OCI-LY3 (cell line): ENCODE results near the gene SESN3.

Experiments used
- H2AFZ ChIP-seq: fragments of 200-600, 300-600 bp; shearing (Covaris generic); 2 replicates; pipeline ENCODE4 v1.6.0; 2014; ENCODE audit warnings: antibody characterized with exemption, low read depth, low read length
- H3K27ac ChIP-seq: fragments of 200-600, 300-600 bp; sonication (generic); 2 replicates; pipeline ENCODE4 v1.5.1; 2014; ENCODE audit warnings: mild to moderate bottlenecking, low read length, moderate library complexity, mixed read lengths
- H3K27me3 ChIP-seq: fragments of 200-600, 300-600 bp; sonication (generic); 2 replicates; pipeline ENCODE4 v1.6.1; 2014; ENCODE audit warnings: low read depth, low read length, mixed read lengths
- H3K36me3 ChIP-seq: fragments of 200-600, 300-600 bp; sonication (generic); replicated peaks from 2 replicates; pipeline ENCODE3; 2014; ENCODE audit warnings: low read depth, low read length, mixed read lengths
- H3K4me1 ChIP-seq: fragments of 300-600, 200-600 bp; sonication (generic); 2 replicates; pipeline ENCODE4 v1.6.1; 2014; ENCODE audit warnings: low read length, mixed read lengths
- H3K4me2 ChIP-seq: fragments of 200-600, 300-600 bp; sonication (generic); 2 replicates; pipeline ENCODE4 v1.6.1; 2014; ENCODE audit warnings: low read length, mixed read lengths
- H3K4me3 ChIP-seq: fragments of 300-600, 200-600 bp; sonication (generic); 2 replicates; pipeline ENCODE4 v1.5.1; 2014; ENCODE audit warnings: antibody characterized with exemption, mild to moderate bottlenecking, low read length, moderate library complexity
- H3K79me2 ChIP-seq: fragments of 300-600, 200-600 bp; shearing (Covaris generic); 2 replicates; pipeline ENCODE4 v1.6.1; 2014; ENCODE audit warnings: mild to moderate bottlenecking, low read length, mixed read lengths
- H3K9ac ChIP-seq: fragments of 300-600, 200-600 bp; shearing (Covaris generic); 2 replicates; pipeline ENCODE4 v1.6.0; 2014; ENCODE audit warnings: mild to moderate bottlenecking, low read length, moderate library complexity
- H3K9me3 ChIP-seq: fragments of 200-600, 300-600 bp; shearing (Covaris generic); 2 replicates; pipeline ENCODE4 v1.6.1; 2014; ENCODE audit warnings: low read length, mixed read lengths; ENCODE audit not compliant: insufficient read depth
- H4K20me1 ChIP-seq: fragments of 200-600, 300-600 bp; sonication (generic); 2 replicates; pipeline ENCODE4 v1.6.1; 2016; ENCODE audit warnings: low read length, mixed read lengths; ENCODE audit not compliant: insufficient read depth
- EZH2phosphoT487 ChIP-seq: fragments of 200-600 bp; shearing (Covaris generic); IDR thresholded peaks from 2 replicates; pipeline ENCODE4 v1.6.1; 2018; ENCODE audit warnings: antibody characterized with exemption, mixed run types, low read depth
- TF ChIP-seq, protein P1 (sequence below): fragments of 200-600, 300-600 bp; sonication (generic); IDR thresholded peaks from 2 replicates; pipeline ENCODE4 v1.5.1; 2014; ENCODE audit warnings: antibody characterized with exemption, low read length, low read depth

The SESN3 gene

GRCh38 chr11:95187723-95188122 lies 43.3 kb downstream of the SESN3 start:
- Histone ChIP-seq H3K9ac (no peak overlapping the region), H4K20me1 (no peaks in the 10 kb centered on the region), H3K27me3 (no peaks in the 10 kb centered on the region), H3K4me2 (no peak overlapping the region), H3K9me3 (no peaks in the 10 kb centered on the region), H3K27ac (no peak overlapping the region), H3K4me3 (no peak overlapping the region), H3K36me3 (peaks cover 4% of the 10 kb centered on the region), H3K79me2 (no peaks in the 10 kb centered on the region), H3K4me1 (peaks cover 5% of the 10 kb centered on the region; the same call in 1 of the 2 replicates), H2AFZ (no peak overlapping the region)
- TF ChIP-seq, protein P1, sequence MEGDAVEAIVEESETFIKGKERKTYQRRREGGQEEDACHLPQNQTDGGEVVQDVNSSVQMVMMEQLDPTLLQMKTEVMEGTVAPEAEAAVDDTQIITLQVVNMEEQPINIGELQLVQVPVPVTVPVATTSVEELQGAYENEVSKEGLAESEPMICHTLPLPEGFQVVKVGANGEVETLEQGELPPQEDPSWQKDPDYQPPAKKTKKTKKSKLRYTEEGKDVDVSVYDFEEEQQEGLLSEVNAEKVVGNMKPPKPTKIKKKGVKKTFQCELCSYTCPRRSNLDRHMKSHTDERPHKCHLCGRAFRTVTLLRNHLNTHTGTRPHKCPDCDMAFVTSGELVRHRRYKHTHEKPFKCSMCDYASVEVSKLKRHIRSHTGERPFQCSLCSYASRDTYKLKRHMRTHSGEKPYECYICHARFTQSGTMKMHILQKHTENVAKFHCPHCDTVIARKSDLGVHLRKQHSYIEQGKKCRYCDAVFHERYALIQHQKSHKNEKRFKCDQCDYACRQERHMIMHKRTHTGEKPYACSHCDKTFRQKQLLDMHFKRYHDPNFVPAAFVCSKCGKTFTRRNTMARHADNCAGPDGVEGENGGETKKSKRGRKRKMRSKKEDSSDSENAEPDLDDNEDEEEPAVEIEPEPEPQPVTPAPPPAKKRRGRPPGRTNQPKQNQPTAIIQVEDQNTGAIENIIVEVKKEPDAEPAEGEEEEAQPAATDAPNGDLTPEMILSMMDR = no peak
- TF ChIP-seq EZH2phosphoT487 = no peak

- TF ChIP-seq, protein P1 = no peak
- no peak for TF ChIP-seq EZH2phosphoT487
- Histone ChIP-seq H3K4me2 (no peak overlapping the region), H3K4me3 (no peak overlapping the region), H3K36me3 (peaks cover 4% of the 10 kb centered on the region), H3K9ac (no peak overlapping the region), H4K20me1 (no peaks in the 10 kb centered on the region), H3K9me3 (no peaks in the 10 kb centered on the region), H3K27me3 (no peaks in the 10 kb centered on the region), H3K4me1 (peaks cover 5% of the 10 kb centered on the region; the same call in 1 of the 2 replicates), H3K79me2 (no peaks in the 10 kb centered on the region), H2AFZ (no peak overlapping the region), H3K27ac (no peak overlapping the region)
Measured at GRCh38 chr11:95182397-95182796, 48.6 kb downstream of the SESN3 start.

- no peaks in the 10 kb centered on the region for H3K36me3 ChIP-seq
- H3K27ac ChIP-seq = no peak overlapping the region
- no peak overlapping the region for H3K4me3 ChIP-seq
- H4K20me1 ChIP-seq = no peaks in the 10 kb centered on the region
- H3K9me3 ChIP-seq = no peaks in the 10 kb centered on the region
- no peak overlapping the region for H2AFZ ChIP-seq
- no peaks in the 10 kb centered on the region for H3K27me3 ChIP-seq
- no peak overlapping the region for H3K9ac ChIP-seq
- no peaks in the 10 kb centered on the region for H3K4me1 ChIP-seq
- no peaks in the 10 kb centered on the region for H3K79me2 ChIP-seq
- TF ChIP-seq EZH2phosphoT487 = no peak
- TF ChIP-seq, protein P1 = no peak
- no peak overlapping the region for H3K4me2 ChIP-seq
Measured at GRCh38 chr11:95175818-95176380, 55.1 kb downstream of the SESN3 start.

GRCh38 chr11:95170294-95170693 lies 60.7 kb downstream of the SESN3 start:
- Histone ChIP-seq H3K36me3 (no peaks in the 10 kb centered on the region), H3K9ac (no peak overlapping the region), H3K9me3 (no peaks in the 10 kb centered on the region), H3K79me2 (no peaks in the 10 kb centered on the region), H4K20me1 (no peaks in the 10 kb centered on the region), H2AFZ (no peak overlapping the region), H3K4me1 (peaks cover 8% of the 10 kb centered on the region), H3K4me2 (0 out of 2 replicates have a peak overlapping the region, but pooled peaks have one; percentile 9), H3K27me3 (no peaks in the 10 kb centered on the region), H3K4me3 (no peak overlapping the region), H3K27ac (no peak overlapping the region)
- TF ChIP-seq EZH2phosphoT487 = no peak
- TF ChIP-seq, protein P1 = no peak
